Gastroesophageal sphincter (tissue), 4 donors: ENCODE results near the gene AADACL2. TPM values are rescaled to one million over a fixed set of nuclear protein-coding genes. Genes with fewer than 3 reads are reported as not detected.

Source experiments
- ATAC-seq: fragments of 150-250 bp; one replicate; pipeline ENCODE4 v1.9.1; 2016; ENCODE audit warnings: mild to moderate bottlenecking, moderate library complexity
- H3K27ac ChIP-seq, 4 donors: fragments of 200-600 bp; sonication (generic) in 3 of 4; 1 replicate in 3 of 4; 2 replicates in 1 of 4; pipeline ENCODE4 v1.5.1; 2016 to 2019
- H3K27me3 ChIP-seq: fragments of 200-600 bp; sonication (generic); one replicate; pipeline ENCODE4 v1.5.1; 2019
- H3K36me3 ChIP-seq, 2 donors: fragments of 200-600 bp; sonication (generic); one replicate each; pipeline ENCODE4 v1.5.1; 2019; ENCODE audit warnings: control low read depth in 1 of 2
- H3K4me1 ChIP-seq, 3 donors: fragments of 200-600 bp; sonication (generic); 1 replicate in 2 of 3; 2 replicates in 1 of 3; pipeline ENCODE4 v1.5.1; 2016 to 2019; ENCODE audit warnings: control low read depth in 2 of 3
- H3K4me3 ChIP-seq, 2 donors: fragments of 200-600 bp; sonication (generic); one replicate each; pipeline ENCODE4 v1.5.1; 2019; ENCODE audit warnings: mild to moderate bottlenecking in 1 of 2, moderate library complexity in 1 of 2
- H3K9me3 ChIP-seq, 3 donors: fragments of 200-600 bp; sonication (generic); one replicate each; pipeline ENCODE4 v1.5.1; 2017 to 2019; ENCODE audit warnings: control low read depth in 2 of 3
- CTCF ChIP-seq, 4 experiments: fragments of 200-600 bp in 2 of 4; fragments of 450-650 bp in 2 of 4; sonication (generic) in 1 of 4; IDR thresholded peaks; one replicate each; pipeline ENCODE4 v1.5.1; 2017 to 2019; ENCODE audit warnings: antibody characterized with exemption in 4 of 4, mild to moderate bottlenecking in 2 of 4, moderate library complexity in 2 of 4
- EP300 ChIP-seq: sonication (generic); formaldehyde crosslinking; IDR thresholded peaks from one replicate; pipeline ENCODE4 v1.6.1; 2017; ENCODE audit warnings: antibody characterized with exemption, mild to moderate bottlenecking
- POLR2A ChIP-seq, 2 donors: fragments of 450-650 bp; IDR thresholded peaks; one replicate each; pipeline ENCODE4 v1.6.1; 2017; ENCODE audit warnings: antibody characterized with exemption in 2 of 2, mild to moderate bottlenecking in 2 of 2, moderate library complexity in 1 of 2
- POLR2AphosphoS5 ChIP-seq: sonication (generic); formaldehyde crosslinking; IDR thresholded peaks from one replicate; pipeline ENCODE4 v1.6.1; 2017; ENCODE audit warnings: antibody characterized with exemption
- WGBS, 2 donors: methylation state at CpG; one replicate each; pipeline ENCODE4 v1.1.5; 2018; ENCODE audit warnings: low coverage in 1 of 2; 5-methylcytosine and 5-hydroxymethylcytosine counted together
- total RNA-seq, 4 donors: library from RNA; depleted of rRNA; stranded (reverse); fragments of >200 nt; gene quantifications; one replicate each; pipeline ENCODE4 v1.1.0, GENCODE V29; 2016

The AADACL2 gene
- total RNA-seq, 4 donors from 2014 or later, result 0.54 to 4.4 TPM; not detected in 2

- no peak for ATAC-seq
- peaks cover 0 to 5% (median 0%) of the 10 kb centered on the region in 3 donors for H3K9me3 ChIP-seq
- WGBS, 2 donors, result 18 to 22% methylated on average over 1 of the region's 1 CpG
Observed at GRCh38 chr3:151804267-151804666, 70.5 kb downstream of the AADACL2 start.

GRCh38 chr3:151806838-151807237, 73.1 kb downstream of the AADACL2 start:
- H3K9me3 ChIP-seq, result peaks cover 0 to 7% (median 0%) of the 10 kb centered on the region in 3 donors
- no peaks in the 10 kb centered on the region for H3K27me3 ChIP-seq
- ATAC-seq, result no peak
- no peak overlapping the region for H3K27ac ChIP-seq
- no peaks in the 10 kb centered on the region for H3K36me3 ChIP-seq
- H3K4me1 ChIP-seq, result no peaks in the 10 kb centered on the region
- no peak overlapping the region for H3K4me3 ChIP-seq
- TF ChIP-seq POLR2A (IDR thresholded peaks at IDR 0.05), result no peak
- TF ChIP-seq CTCF (IDR thresholded peaks at IDR 0.05), result no peak
- TF ChIP-seq POLR2AphosphoS5, result no peak
- TF ChIP-seq EP300, result no peak
- WGBS, 2 donors, result 93 to 97% methylated on average over 15 of the region's 15 CpGs

More at GRCh38 chr3:151804267-151804666, 70.5 kb downstream of the AADACL2 start:
- no peaks in the 10 kb centered on the region for H3K27me3 ChIP-seq
- TF ChIP-seq CTCF (IDR thresholded peaks at IDR 0.05), result no peak
- H3K4me1 ChIP-seq, result no peaks in the 10 kb centered on the region
- no peak overlapping the region for H3K4me3 ChIP-seq
- H3K27ac ChIP-seq, result no peak overlapping the region
- H3K36me3 ChIP-seq, result no peaks in the 10 kb centered on the region

Other genes with a start within 250 kb of the AADACL2 start
- under 1 TPM in 1 of 4 donors, not detected in 3; 0.40 TPM for gene AADAC, start 80.2 kb downstream of the AADACL2 start, total RNA-seq
- under 1 TPM in 3 of 4 donors, not detected in 1; 0.12 to 0.74 (median 0.13) TPM for gene SUCNR1, start 139.7 kb downstream of the AADACL2 start, total RNA-seq